Neural cell (in vitro differentiated cells): ENCODE measurements around the gene ASL. TPM values are rescaled to one million over a fixed set of nuclear protein-coding genes. Genes with fewer than 3 reads are reported as not detected.
"Not testable (repeated sequence)": the region's sequence is repeated elsewhere in the genome, so short reads cannot be mapped to it uniquely, and the experiment has no call there.

Source experiments
- H2AFZ ChIP-seq: fragments of 200-600, 300-800 bp; sonication (generic), shearing (Covaris generic); 2 replicates; pipeline ENCODE4 v1.6.0; 2014; ENCODE audit warnings: low read depth, mild to moderate bottlenecking, antibody characterized with exemption, low read length, moderate library complexity
- H3F3A ChIP-seq: fragments of 200-600 bp; shearing (Covaris generic); 2 replicates; pipeline ENCODE4 v1.6.1; 2016; ENCODE audit warnings: mild to moderate bottlenecking, moderate library complexity, mixed read lengths, antibody characterized with exemption, low read length; ENCODE audit not compliant: insufficient read depth, poor library complexity, severe bottlenecking
- H3K27ac ChIP-seq: fragments of 200-600, 300-800 bp; sonication (generic), shearing (Covaris generic); 2 replicates; pipeline ENCODE4 v1.5.1; 2014; ENCODE audit warnings: mild to moderate bottlenecking, low read length, moderate library complexity
- H3K27me3 ChIP-seq: fragments of 300-800, 200-600 bp; sonication (generic), shearing (Covaris generic); 2 replicates; pipeline ENCODE4 v1.6.0; 2014; ENCODE audit warnings: mild to moderate bottlenecking, low read depth, low read length, moderate library complexity; ENCODE audit not compliant: insufficient read depth
- H3K36me3 ChIP-seq: fragments of 300-800, 200-600 bp; sonication (generic), shearing (Covaris generic); 2 replicates; pipeline ENCODE4 v1.5.1; 2014; ENCODE audit warnings: mild to moderate bottlenecking, antibody characterized with exemption, low read length, moderate library complexity; ENCODE audit not compliant: insufficient read depth
- H3K4me2 ChIP-seq: fragments of 300-800, 200-600 bp; sonication (generic), shearing (Covaris generic); 2 replicates; pipeline ENCODE4 v1.6.0; 2014; ENCODE audit warnings: mild to moderate bottlenecking, low read length
- H3K4me3 ChIP-seq: fragments of 300-800, 200-600 bp; sonication (generic), shearing (Covaris generic); 2 replicates; pipeline ENCODE4 v1.5.1; 2014; ENCODE audit warnings: mild to moderate bottlenecking, low read length, moderate library complexity
- H3K79me2 ChIP-seq: fragments of 200-600 bp; shearing (Covaris generic); replicated peaks from 2 replicates; pipeline ENCODE4 v1.6.0; 2014; ENCODE audit warnings: mild to moderate bottlenecking, low read length, moderate library complexity; ENCODE audit not compliant: insufficient read depth
- H3K9ac ChIP-seq: fragments of 300-800, 200-600 bp; sonication (generic), shearing (Covaris generic); 2 replicates; pipeline ENCODE4 v1.6.1; 2016; ENCODE audit warnings: mild to moderate bottlenecking, low read length, mixed read lengths
- H3K9me2 ChIP-seq: fragments of 200-600 bp; shearing (Covaris generic); 2 replicates; pipeline ENCODE4 v1.6.1; 2016; ENCODE audit warnings: mild to moderate bottlenecking, low read length, mixed read lengths; ENCODE audit not compliant: insufficient read depth
- H3K9me3 ChIP-seq: fragments of 200-600, 300-800 bp; sonication (generic), shearing (Covaris generic); 2 replicates; pipeline ENCODE4 v1.6.1; 2016; ENCODE audit warnings: mild to moderate bottlenecking, mixed run types, low read length, moderate library complexity, mixed read lengths
- H4K20me1 ChIP-seq: fragments of 200-600 bp; shearing (Covaris generic); 2 replicates; pipeline ENCODE4 v1.6.1; 2016; ENCODE audit warnings: mild to moderate bottlenecking, mixed run types; ENCODE audit not compliant: insufficient read depth
- EP300 ChIP-seq: fragments of 450-650 bp; conservative IDR thresholded peaks from 2 replicates; pipeline ENCODE4 v1.6.1; 2014; ENCODE audit warnings: antibody characterized with exemption, mild to moderate bottlenecking, moderate library complexity; ENCODE audit not compliant: poor library complexity, severe bottlenecking
- EZH2 ChIP-seq: fragments of 200-600, 300-800 bp; shearing (Covaris generic), sonication (generic); IDR thresholded peaks from 2 replicates; pipeline ENCODE4 v1.6.1; 2014; ENCODE audit warnings: antibody characterized with exemption, low read length, borderline replicate concordance, mild to moderate bottlenecking; ENCODE audit not compliant: insufficient read depth, poor library complexity, severe bottlenecking
- MXI1 ChIP-seq: fragments of 450-650 bp; conservative IDR thresholded peaks from 2 replicates; pipeline ENCODE4 v1.6.1; 2014; ENCODE audit warnings: antibody characterized with exemption, mild to moderate bottlenecking; ENCODE audit not compliant: poor library complexity, severe bottlenecking
- POLR2AphosphoS5 ChIP-seq: IDR thresholded peaks from 2 replicates; pipeline ENCODE4 v1.6.1; 2012
- RAD21 ChIP-seq: fragments of 450-650 bp; conservative IDR thresholded peaks from 2 replicates; pipeline ENCODE4 v1.6.1; 2014; ENCODE audit warnings: antibody characterized with exemption, mild to moderate bottlenecking, moderate library complexity
- SMC3 ChIP-seq: fragments of 450-650 bp; conservative IDR thresholded peaks from 2 replicates; pipeline ENCODE4 v1.6.1; 2014; ENCODE audit warnings: antibody characterized with exemption, mild to moderate bottlenecking, moderate library complexity; ENCODE audit not compliant: poor library complexity
- TAF1 ChIP-seq: IDR thresholded peaks from 2 replicates; pipeline ENCODE4 v1.6.1; 2012; ENCODE audit warnings: low read depth
- polyA plus RNA-seq: library from polyadenylated mRNA; depleted of rRNA; stranded (reverse); fragments of >200 nt; gene quantifications from 2 replicates; pipeline ENCODE4 v1.2.3, GENCODE V29; 2014
- TF ChIP-seq, protein P1 (sequence below): fragments of 450-650 bp; IDR thresholded peaks from 2 replicates; pipeline ENCODE4 v1.5.1; 2014; ENCODE audit warnings: antibody characterized with exemption, mild to moderate bottlenecking, moderate library complexity; ENCODE audit not compliant: poor library complexity, severe bottlenecking
- TF ChIP-seq, protein P2 (sequence below): IDR thresholded peaks from 2 replicates; pipeline ENCODE4 v1.6.1; 2012; ENCODE audit warnings: borderline replicate concordance

Gene ASL
- polyA plus RNA-seq, 1 donor from 2014 or later, result 20.9 TPM

- no peak for TF ChIP-seq MXI1
Measured at GRCh38 chr7:66123175-66123528, 47.5 kb downstream of the ASL start (continued).

DNA sequence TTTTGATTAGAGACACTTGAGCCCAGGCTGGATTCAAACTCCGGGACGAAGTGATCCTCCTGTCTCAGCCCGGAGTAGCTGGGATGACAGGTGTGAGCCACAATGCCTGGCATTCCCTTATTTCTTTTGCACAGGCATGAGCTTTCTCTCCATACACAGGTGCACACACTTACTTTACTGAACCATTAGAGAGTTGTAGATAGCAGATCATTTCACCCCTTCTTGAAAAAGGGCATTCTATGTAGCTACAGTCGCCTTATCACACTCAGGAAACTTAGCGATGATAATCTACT lies 48.9 kb downstream of the ASL start:
- H3K27ac ChIP-seq, H3K9me3 ChIP-seq, H3K4me2 ChIP-seq, H2AFZ ChIP-seq, H3K27me3 ChIP-seq, H3K9ac ChIP-seq, H3K9me2 ChIP-seq, H3F3A ChIP-seq, H4K20me1 ChIP-seq, H3K4me3 ChIP-seq, H3K36me3 ChIP-seq: not testable (repeated sequence)
- peaks cover 43% of the 10 kb centered on the region for H3K79me2 ChIP-seq

- Histone ChIP-seq H3K9me2 (no peaks in the 10 kb centered on the region), H3K36me3 (no peaks in the 10 kb centered on the region), H3K27ac (no peak overlapping the region), H3K9me3 (no peaks in the 10 kb centered on the region), H3F3A (no peaks in the 10 kb centered on the region), H3K79me2 (peaks cover 42% of the 10 kb centered on the region), H3K27me3 (no peaks in the 10 kb centered on the region), H3K9ac (no peak overlapping the region), H3K4me2 (no peak overlapping the region), H2AFZ (no peak overlapping the region), H3K4me3 (no peak overlapping the region), H4K20me1 (no peaks in the 10 kb centered on the region)
- TF ChIP-seq SMC3 (no peak), POLR2AphosphoS5 (no peak), EP300 (no peak), EZH2 (no peak), MXI1 (no peak), RAD21 (no peak), TAF1 (no peak)
- TF ChIP-seq, protein P1, sequence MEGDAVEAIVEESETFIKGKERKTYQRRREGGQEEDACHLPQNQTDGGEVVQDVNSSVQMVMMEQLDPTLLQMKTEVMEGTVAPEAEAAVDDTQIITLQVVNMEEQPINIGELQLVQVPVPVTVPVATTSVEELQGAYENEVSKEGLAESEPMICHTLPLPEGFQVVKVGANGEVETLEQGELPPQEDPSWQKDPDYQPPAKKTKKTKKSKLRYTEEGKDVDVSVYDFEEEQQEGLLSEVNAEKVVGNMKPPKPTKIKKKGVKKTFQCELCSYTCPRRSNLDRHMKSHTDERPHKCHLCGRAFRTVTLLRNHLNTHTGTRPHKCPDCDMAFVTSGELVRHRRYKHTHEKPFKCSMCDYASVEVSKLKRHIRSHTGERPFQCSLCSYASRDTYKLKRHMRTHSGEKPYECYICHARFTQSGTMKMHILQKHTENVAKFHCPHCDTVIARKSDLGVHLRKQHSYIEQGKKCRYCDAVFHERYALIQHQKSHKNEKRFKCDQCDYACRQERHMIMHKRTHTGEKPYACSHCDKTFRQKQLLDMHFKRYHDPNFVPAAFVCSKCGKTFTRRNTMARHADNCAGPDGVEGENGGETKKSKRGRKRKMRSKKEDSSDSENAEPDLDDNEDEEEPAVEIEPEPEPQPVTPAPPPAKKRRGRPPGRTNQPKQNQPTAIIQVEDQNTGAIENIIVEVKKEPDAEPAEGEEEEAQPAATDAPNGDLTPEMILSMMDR, result no peak
- TF ChIP-seq, protein P2, sequence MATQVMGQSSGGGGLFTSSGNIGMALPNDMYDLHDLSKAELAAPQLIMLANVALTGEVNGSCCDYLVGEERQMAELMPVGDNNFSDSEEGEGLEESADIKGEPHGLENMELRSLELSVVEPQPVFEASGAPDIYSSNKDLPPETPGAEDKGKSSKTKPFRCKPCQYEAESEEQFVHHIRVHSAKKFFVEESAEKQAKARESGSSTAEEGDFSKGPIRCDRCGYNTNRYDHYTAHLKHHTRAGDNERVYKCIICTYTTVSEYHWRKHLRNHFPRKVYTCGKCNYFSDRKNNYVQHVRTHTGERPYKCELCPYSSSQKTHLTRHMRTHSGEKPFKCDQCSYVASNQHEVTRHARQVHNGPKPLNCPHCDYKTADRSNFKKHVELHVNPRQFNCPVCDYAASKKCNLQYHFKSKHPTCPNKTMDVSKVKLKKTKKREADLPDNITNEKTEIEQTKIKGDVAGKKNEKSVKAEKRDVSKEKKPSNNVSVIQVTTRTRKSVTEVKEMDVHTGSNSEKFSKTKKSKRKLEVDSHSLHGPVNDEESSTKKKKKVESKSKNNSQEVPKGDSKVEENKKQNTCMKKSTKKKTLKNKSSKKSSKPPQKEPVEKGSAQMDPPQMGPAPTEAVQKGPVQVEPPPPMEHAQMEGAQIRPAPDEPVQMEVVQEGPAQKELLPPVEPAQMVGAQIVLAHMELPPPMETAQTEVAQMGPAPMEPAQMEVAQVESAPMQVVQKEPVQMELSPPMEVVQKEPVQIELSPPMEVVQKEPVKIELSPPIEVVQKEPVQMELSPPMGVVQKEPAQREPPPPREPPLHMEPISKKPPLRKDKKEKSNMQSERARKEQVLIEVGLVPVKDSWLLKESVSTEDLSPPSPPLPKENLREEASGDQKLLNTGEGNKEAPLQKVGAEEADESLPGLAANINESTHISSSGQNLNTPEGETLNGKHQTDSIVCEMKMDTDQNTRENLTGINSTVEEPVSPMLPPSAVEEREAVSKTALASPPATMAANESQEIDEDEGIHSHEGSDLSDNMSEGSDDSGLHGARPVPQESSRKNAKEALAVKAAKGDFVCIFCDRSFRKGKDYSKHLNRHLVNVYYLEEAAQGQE, result no peak
Measured at GRCh38 chr7:66125052-66125694, 49.6 kb downstream of the ASL start.

DNA sequence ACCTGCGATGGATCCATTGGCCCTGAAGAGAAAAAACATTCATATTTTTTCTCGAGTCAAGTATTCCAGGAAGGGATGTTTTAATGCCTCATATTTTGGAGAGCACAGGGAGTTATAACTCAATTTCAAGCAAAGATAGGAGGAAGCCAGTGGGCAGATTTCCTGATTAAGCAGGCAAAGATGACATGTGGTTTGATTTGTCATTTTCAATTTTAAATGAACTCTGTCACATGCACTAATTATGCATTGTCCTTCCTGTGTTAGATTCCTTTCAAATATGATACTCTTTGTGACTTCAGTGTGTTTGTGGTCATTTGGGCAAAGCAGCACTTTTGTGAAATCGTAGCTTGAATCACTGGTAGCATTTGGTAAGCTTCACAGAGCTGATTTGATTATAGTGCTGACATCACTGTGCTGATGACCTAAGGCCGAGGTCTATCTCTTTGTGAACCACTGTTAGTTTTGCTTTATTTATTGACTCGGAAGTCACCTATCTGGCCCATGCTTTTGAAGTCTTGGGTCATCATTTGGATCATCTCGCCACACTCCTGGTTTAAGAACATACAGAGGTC lies 50.2 kb downstream of the ASL start:
- not testable (repeated sequence) for H3F3A ChIP-seq, H3K4me3 ChIP-seq, H2AFZ ChIP-seq, H3K9ac ChIP-seq, H3K27me3 ChIP-seq, H3K36me3 ChIP-seq, H3K9me2 ChIP-seq, H3K9me3 ChIP-seq, H4K20me1 ChIP-seq, H3K4me2 ChIP-seq, H3K27ac ChIP-seq
- H3K79me2 ChIP-seq, result peaks cover 42% of the 10 kb centered on the region

DNA sequence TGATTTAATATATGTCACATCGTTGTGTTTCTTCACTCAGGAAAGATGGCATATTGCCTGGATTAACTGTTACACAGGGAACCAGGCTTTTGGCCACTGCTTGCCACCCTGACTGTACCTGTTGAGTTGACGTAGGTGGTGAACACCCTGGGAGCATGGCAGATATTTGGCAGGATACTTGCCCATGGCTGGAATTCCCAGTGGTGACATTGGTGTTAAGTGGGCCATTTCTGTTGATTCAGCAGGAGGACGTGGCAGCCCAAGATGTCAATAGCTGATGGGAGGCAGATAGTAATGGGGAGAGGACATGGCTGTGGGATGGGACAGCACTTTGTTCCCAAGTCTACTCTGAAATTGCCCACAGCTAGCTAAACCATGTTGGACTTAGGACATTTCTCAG lies 51.6 kb downstream of the ASL start:
- not testable (repeated sequence) for H3K4me2 ChIP-seq, H3K36me3 ChIP-seq, H3K4me3 ChIP-seq, H3K9me2 ChIP-seq, H3F3A ChIP-seq, H3K9me3 ChIP-seq, H3K27me3 ChIP-seq, H3K9ac ChIP-seq, H3K27ac ChIP-seq, H2AFZ ChIP-seq, H4K20me1 ChIP-seq
- H3K79me2 ChIP-seq, result peaks cover 38% of the 10 kb centered on the region
